DOHH2 (cell line): ENCODE data around the gene SERINC2.

Source experiments
- H3F3A ChIP-seq: fragments of 200-600 bp; sonication (generic), shearing (Covaris generic); 2 replicates; pipeline ENCODE4 v1.6.0; 2016; ENCODE audit warnings: antibody characterized with exemption, mild to moderate bottlenecking; ENCODE audit not compliant: control insufficient read depth, insufficient read depth
- H3K27ac ChIP-seq: fragments of 200-600 bp; sonication (generic); 2 replicates; pipeline ENCODE4 v1.5.1; 2014; ENCODE audit warnings: low read depth, mild to moderate bottlenecking, low read length, moderate library complexity
- H3K27me3 ChIP-seq: fragments of 200-600 bp; sonication (generic); 2 replicates; pipeline ENCODE4 v1.6.1; 2014; ENCODE audit warnings: mild to moderate bottlenecking, low read length, mixed read lengths; ENCODE audit not compliant: control insufficient read depth
- H3K36me3 ChIP-seq: fragments of 200-600 bp; sonication (generic); 2 replicates; pipeline ENCODE4 v1.6.1; 2014; ENCODE audit warnings: mild to moderate bottlenecking, low read length, moderate library complexity, mixed read lengths; ENCODE audit not compliant: control insufficient read depth
- H3K4me1 ChIP-seq: fragments of 200-600 bp; sonication (generic); 2 replicates; pipeline ENCODE4 v1.6.1; 2014; ENCODE audit warnings: mild to moderate bottlenecking, low read length, mixed read lengths; ENCODE audit not compliant: control insufficient read depth
- H3K4me2 ChIP-seq: fragments of 200-600 bp; sonication (generic); 2 replicates; pipeline ENCODE4 v1.6.0; 2014; ENCODE audit warnings: mild to moderate bottlenecking, low read length, moderate library complexity
- H3K4me3 ChIP-seq: fragments of 200-600 bp; sonication (generic); 2 replicates; pipeline ENCODE4 v1.5.1; 2014; ENCODE audit warnings: mild to moderate bottlenecking, low read length, mixed read lengths
- H3K79me2 ChIP-seq: fragments of 200-600 bp; sonication (generic); 2 replicates; pipeline ENCODE4 v1.6.1; 2014; ENCODE audit warnings: mild to moderate bottlenecking, low read length, mixed read lengths; ENCODE audit not compliant: control insufficient read depth
- H3K9me2 ChIP-seq: fragments of 200-600 bp; sonication (generic); replicated peaks from 2 replicates; pipeline ENCODE4 v1.6.1; 2014; ENCODE audit warnings: mild to moderate bottlenecking, low read length, mixed read lengths; ENCODE audit not compliant: control insufficient read depth
- H3K9me3 ChIP-seq: fragments of 200-600 bp; sonication (generic); 2 replicates; pipeline ENCODE4 v1.6.1; 2014; ENCODE audit warnings: antibody characterized with exemption, low read length, mixed read lengths; ENCODE audit not compliant: control insufficient read depth, insufficient read depth
- H4K20me1 ChIP-seq: fragments of 200-600 bp; sonication (generic); 2 replicates; pipeline ENCODE4 v1.6.0; 2014; ENCODE audit warnings: low read depth, mild to moderate bottlenecking, antibody characterized with exemption, low read length, moderate library complexity; ENCODE audit not compliant: control insufficient read depth, insufficient read depth
- CTCF ChIP-seq: fragments of 200-600 bp; sonication (generic); IDR thresholded peaks from one replicate; pipeline ENCODE4 v1.5.1; 2014; ENCODE audit warnings: antibody characterized with exemption, mild to moderate bottlenecking, low read depth, low read length; ENCODE audit not compliant: poor library complexity, severe bottlenecking
- EZH2phosphoT487 ChIP-seq: fragments of 200-600 bp; sonication (generic); IDR thresholded peaks from 2 replicates; pipeline ENCODE4 v1.6.1; 2017; ENCODE audit warnings: borderline replicate concordance, mild to moderate bottlenecking, antibody characterized with exemption, low read length, moderate library complexity, mixed read lengths

Gene SERINC2

GRCh38 chr1:31370021-31370420 lies 43.0 kb upstream of the SERINC2 start:
- peaks cover 4% of the 10 kb centered on the region; the same call in 1 of the 2 replicates for H3K4me1 ChIP-seq
- no peaks in the 10 kb centered on the region for H3K79me2 ChIP-seq
- H3K36me3 ChIP-seq = no peaks in the 10 kb centered on the region; the same call in 1 of the 2 replicates
- H3K27ac ChIP-seq = no peak overlapping the region
- H4K20me1 ChIP-seq = no peaks in the 10 kb centered on the region
- H3K4me2 ChIP-seq = no peak overlapping the region
- peaks cover 5% of the 10 kb centered on the region; the same call in 1 of the 2 replicates for H3K27me3 ChIP-seq
- TF ChIP-seq EZH2phosphoT487 = no peak
- no peak for TF ChIP-seq CTCF
- H3F3A ChIP-seq = no peaks in the 10 kb centered on the region
- no peak overlapping the region for H3K4me3 ChIP-seq
- no peaks in the 10 kb centered on the region for H3K9me2 ChIP-seq
- no peaks in the 10 kb centered on the region for H3K9me3 ChIP-seq

GRCh38 chr1:31370565-31370964 lies 42.4 kb upstream of the SERINC2 start:
- no peak overlapping the region for H3K4me2 ChIP-seq
- no peaks in the 10 kb centered on the region for H3K79me2 ChIP-seq
- peaks cover 4% of the 10 kb centered on the region; the same call in 1 of the 2 replicates for H3K4me1 ChIP-seq
- no peaks in the 10 kb centered on the region for H3K9me2 ChIP-seq
- H3K9me3 ChIP-seq = no peaks in the 10 kb centered on the region
- no peaks in the 10 kb centered on the region for H4K20me1 ChIP-seq
- H3K27ac ChIP-seq = no peak overlapping the region
- TF ChIP-seq EZH2phosphoT487 = no peak
- TF ChIP-seq CTCF = no peak
- no peak overlapping the region for H3K4me3 ChIP-seq
- no peaks in the 10 kb centered on the region for H3F3A ChIP-seq
- H3K27me3 ChIP-seq = peaks cover 5% of the 10 kb centered on the region; the same call in 1 of the 2 replicates
- H3K36me3 ChIP-seq = no peaks in the 10 kb centered on the region; the same call in 1 of the 2 replicates

DNA sequence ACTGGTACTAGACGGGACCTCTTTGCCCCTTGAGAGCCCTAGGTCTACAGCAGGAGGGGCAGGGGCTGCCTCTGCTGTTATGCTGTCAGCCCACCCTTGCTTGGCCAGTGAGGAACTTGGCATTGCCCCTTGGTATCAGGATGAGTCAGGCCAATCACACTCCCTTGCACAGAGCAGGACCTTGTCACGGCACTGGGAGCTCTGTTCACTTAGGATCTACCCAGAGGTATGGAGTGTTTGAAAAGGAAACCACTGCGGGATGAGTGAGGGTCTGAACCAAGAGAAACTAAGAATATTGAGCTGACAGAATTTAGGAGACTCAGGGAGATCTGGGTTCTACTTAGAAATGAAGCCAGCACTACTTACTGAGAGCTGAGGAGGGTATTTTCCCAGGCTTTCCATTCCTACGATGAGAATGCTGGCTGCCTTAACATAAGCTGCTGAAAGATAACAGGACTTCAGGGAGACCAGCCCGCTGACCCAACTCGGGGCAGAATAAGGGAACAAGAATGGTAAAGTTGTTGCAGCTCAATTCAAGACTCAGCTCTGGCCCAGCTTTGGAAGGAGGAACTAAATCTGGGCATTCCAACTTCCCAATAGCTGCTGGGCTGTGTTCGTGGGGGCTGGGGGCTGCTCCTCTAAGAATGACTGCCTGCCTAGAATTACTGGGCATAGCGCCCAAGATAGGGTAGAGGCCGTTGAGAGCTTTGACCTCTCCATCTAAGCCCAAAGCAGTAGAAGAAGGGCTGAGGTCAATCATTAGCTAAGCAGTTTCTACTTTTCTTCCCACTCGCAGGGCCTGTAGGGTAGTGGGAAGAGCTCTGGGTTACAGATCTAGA lies 41.7 kb upstream of the SERINC2 start:
- Histone ChIP-seq H3K27me3 (peaks cover 5% of the 10 kb centered on the region; the same call in 1 of the 2 replicates), H3K4me3 (no peak overlapping the region), H4K20me1 (no peaks in the 10 kb centered on the region), H3K9me3 (no peaks in the 10 kb centered on the region), H3K36me3 (no peaks in the 10 kb centered on the region), H3K27ac (no peak overlapping the region), H3K9me2 (no peaks in the 10 kb centered on the region), H3K4me2 (no peak overlapping the region), H3K79me2 (no peaks in the 10 kb centered on the region), H3F3A (no peaks in the 10 kb centered on the region), H3K4me1 (peaks cover 4% of the 10 kb centered on the region; the same call in 1 of the 2 replicates)
- TF ChIP-seq CTCF (no peak), EZH2phosphoT487 (no peak)
